22Rv1 (cell line): Measurements from ENCODE around the gene MAEA.

Experiments
- CTCF ChIP-seq: fragments of 450-650 bp; IDR thresholded peaks from 2 replicates; pipeline ENCODE4 v1.5.1; 2017; ENCODE audit warnings: mild to moderate bottlenecking
- ZFX ChIP-seq: fragments of 450-650 bp; IDR thresholded peaks from 2 replicates; pipeline ENCODE4 v1.6.1; 2017; ENCODE audit warnings: antibody characterized with exemption, borderline replicate concordance

- no peak for TF ChIP-seq CTCF
- TF ChIP-seq ZFX, result no peak
Measured at GRCh38 chr4:1285151-1285789, 4.4 kb upstream of the MAEA start.
